HG02763 (cell line): ENCODE data around the gene ARHGAP27.

ENCODE experiments used
- ATAC-seq: cut with Tn5 transposase; IDR thresholded peaks from one replicate; pipeline ENCODE4 v1.9.1; 2021; ENCODE audit warnings: mild to moderate bottlenecking, moderate library complexity; ENCODE audit not compliant: unreplicated experiment

The ARHGAP27 gene

DNA sequence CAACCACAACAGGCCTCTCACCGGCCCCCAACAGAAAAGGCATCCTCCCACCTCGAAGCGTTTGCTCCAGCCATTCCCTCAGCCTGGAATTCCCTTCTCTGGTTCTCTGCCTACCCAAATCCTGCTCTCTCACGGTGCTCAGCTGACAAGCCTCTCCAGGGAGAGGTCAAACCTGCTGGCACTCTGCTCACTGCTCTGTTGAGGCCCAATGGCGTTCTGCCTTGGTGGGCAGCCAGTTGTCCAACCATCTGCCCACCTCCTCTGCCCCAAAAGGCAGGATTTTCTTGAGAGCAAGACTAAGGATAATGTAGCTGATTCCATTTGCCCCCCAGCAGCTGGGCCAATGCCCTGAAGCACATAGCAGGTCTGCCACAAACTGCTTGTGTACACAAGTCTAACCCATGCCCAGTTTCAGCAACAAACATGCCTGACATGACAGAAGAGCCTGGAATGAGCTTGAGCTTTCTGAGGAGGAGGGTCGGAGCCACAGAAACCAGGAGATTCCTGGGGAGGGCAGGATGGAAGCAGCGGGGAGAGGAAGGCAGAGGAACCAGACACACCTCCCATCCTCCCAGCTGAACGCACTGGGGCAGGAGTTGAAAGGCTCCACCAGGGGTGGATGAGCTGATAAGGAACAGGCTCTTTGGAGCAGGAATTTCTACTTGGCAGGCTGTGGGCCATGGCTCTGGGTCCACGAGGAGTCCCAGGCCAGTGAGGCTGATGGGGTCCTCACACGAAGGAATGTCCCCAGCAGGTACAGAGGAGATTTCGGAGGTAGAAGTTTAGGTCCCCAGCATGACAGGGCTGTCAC is 23.9 kb downstream of the ARHGAP27 start:
- ATAC-seq, result no peak

DNA sequence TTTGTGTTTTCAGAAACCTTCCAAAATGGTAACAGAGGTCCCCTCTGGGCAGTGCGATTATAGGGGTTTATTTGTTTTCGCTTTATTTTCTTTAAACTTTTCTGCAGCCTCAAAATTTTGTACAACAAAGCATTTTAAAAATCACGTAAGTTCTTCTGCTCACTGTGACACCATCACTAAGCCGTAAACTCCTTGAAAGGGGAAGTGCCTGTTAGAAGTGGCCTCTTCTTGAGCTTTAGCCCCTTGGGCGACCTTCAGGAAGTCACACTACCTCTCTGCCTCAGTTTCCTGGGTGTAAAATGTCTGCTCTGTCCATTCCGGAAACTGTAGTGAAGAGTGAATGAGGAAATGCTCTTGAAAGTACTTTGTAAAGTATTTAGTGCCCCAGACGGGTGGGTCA is 26.6 kb downstream of the ARHGAP27 start:
- ATAC-seq, result no peak

DNA sequence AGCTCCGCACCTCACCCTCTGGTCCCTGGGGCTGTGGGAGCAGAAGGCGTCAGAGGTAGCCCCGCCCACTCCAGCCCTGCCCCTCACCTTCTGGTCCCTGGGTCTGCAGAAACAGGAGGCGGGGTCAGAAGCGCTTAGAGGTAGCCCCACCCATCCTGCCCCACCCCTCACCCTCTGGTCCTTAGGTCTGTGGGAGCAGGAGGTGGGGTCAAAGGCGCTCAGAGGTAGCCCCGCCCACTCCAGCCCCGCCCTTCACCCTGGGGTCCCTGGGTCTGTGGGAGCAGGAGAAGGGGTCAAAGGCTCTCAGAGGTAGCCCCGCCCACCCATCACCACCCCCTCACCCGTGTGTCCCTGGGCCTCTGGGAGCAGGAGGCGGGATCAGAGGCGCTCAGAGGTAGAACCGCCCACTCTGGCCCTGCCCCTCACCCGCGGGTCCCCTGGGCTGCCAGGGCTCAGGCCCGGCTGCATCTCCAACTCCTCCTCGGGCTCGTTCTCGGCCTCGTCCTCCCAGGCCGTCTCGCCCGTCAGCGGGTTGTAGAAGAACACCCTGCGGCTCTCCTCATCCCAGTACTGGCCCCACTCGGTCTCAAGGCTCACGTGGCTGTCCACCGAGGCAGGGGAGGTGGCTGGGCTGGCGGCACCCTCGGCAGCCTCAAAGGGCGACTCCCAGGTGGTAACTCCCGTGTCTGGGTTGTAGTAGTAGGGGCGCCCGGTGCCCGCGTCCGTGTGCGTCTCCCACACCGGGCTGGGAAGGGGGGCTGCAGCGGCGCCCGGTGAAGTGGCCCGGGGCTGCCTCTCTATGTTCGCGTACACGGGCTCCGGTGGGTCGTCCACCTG is 27.2 kb downstream of the ARHGAP27 start:
- no peak for ATAC-seq

DNA sequence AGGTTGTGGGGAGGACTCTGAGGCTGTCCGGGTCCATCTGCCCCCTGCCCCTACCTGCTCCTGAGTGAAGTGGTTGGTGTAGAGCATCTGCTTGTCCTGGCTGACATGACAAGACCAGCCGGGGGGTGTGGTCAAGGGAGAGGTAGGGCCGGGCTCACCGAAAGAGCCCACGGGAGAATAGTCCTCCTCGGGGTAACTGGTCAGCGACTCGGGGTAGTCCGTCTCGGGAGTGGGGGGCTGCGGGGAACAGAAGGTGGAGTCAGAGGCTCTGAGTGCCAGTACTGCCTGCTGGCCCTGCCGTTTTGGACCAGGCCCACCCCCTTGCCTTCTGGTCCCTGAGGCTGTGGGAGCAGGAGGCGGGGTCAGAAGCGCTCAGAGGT is 27.8 kb downstream of the ARHGAP27 start:
- ATAC-seq, result no peak

DNA sequence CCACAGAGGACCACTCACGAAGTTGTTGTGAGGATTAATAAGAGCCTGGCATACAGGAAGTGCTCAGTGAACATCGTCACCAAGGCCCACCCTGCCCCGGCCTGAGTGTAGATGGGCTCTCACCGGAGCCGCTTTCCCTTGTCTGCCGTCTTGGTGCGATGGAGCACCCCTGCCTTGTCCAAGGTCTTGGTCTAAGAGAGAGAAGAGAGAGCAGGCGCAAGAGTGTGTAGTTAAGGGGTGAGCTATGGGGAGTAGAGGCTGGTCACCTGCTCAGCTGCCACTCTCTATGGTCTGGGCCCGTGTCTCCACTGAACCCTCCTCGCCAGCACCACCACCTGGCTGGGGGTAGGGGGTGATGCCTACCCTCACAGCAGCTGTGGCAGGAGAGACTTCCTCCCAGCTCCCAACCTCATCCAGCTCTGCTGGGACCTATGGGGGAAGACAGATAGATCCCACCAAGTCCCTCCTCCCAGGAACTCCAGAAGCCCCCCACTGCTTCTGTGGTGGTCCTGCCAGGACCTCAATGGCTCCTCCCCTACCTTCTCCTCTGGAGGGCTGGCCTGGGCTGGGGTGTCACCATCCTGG is 28.7 kb downstream of the ARHGAP27 start:
- ATAC-seq, result no peak

DNA sequence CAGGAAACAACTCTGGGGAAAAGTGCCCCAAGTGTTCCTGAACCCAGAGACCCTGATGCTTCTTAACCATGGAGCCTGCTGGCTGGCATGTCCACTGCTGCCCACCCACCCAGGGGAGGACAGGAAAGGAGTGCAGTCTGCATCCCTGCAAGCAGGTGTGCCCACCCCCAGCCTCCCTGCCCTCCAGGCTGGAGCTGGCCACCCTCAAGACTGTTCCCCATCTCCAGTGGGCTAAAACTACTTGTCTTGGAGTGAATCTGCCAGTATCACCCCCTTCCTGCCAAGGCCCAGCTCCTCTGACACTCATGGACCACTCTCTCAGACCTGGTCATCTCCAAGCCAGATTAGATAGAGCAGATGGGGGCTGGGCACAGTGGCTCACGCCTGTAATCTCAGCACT is 29.8 kb downstream of the ARHGAP27 start:
- no peak for ATAC-seq

DNA sequence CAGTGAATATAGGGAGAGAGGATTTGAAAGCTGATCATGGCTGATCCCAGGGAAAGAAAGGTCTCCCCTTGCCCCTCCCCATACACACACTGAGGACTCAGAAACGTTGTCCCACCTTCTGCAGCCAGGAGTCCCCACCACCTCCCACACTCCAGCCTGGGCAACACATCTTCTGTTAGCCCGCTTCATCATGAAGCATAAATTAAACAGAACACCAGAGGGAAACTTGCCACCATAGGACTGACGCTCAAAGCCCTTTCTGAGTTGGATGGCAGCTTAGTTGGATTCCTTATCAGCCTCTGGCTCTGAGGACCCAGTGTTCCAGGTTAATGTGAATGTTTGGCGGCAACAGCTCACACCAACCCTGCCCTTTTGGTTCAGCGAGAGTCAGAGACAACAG is 33.9 kb downstream of the ARHGAP27 start:
- ATAC-seq, result no peak

DNA sequence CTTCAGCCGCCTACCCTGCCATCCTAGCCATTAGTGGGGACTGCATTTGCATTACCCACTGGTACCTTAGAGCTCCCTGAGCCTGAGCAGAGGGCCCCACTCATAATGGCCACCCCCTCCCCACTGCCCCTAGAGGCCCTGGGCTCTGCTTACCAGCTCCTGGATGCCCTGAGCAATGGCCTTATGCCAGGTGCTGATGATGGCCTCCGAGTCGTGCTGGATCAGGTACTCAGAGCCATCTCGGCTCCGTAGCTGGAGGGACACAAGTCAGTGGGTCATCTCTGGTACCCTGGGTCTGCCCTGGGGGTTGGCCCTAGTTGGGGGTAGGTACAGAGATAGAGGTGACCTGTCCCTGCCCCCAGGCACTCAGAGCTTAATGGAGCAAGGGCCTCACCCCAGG is 34.9 kb downstream of the ARHGAP27 start:
- no peak for ATAC-seq

DNA sequence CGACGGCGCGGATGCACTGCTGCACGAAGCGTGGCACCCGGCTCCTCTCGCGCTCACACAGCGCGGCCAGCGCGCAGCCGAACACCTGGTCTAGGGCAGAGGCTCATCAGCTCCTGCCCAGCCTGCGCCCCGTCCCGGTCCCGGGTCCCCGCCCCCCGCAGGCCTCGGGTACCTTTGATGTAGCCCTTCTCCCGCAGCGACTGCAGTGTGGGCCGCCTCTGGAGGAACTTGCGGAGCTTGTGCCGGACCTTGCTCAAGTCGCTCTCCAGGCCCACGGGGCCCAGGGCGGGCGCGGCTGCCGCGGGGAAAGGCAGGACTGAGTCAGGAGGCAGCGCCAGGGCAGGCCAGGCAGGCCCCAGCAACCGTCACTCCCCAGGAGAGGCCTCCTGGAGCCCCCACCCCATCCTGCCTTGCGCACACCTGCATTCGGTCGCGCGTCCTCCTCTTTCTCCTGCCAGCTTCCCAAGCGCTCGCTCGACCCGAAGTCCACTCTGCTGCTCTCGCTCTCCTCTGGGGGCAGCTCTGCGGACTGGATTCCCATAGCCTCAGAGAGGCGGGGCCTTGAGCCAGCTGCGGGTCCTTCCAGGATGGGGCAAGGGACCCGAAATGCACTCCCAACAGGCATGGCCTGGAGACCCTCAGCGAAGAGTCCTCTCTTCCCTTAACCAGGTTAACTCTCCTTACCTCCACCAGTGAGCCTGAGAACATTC is 36.0 kb downstream of the ARHGAP27 start:
- no peak for ATAC-seq

DNA sequence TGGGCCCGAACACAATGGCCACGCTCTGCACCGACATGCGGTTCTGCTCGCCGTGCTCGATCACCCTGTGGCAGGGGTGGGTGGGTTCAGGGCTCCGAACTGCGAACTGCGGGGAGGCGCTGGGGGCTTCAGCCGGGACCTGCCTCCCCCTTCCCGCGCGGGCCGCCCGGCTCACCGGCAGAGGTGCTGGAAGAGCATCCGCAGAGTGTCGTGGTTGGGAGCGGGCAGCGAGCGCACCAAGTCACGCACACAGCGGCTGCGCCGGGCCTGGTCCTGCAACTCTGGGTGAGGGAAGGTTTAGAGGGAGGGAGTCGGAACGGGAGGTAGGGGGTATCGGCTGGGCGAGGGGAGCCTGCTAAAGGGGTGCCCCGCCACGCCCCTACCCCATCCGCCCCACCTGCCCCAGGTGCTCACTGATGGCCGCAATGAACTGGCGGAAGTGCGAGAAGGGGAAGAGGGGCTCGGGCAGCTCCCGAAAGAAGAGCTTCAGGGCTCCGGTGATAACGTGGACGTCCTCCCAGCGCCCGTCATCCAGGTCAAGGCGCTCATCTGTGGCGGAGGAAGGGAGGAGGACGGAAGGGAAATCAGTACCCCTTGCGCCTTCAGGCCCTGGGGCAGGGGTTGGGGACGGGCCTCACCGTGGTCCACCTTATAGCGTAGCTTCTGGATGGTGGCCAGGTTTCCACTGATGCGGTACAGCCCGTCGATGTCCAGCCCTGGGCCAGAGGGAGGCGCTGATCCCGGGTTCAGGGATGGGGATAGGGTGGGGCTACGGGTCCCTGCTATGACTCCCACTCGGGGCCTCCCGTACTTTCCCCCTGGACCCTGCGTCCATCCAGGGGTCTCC is 36.9 kb downstream of the ARHGAP27 start:
- no peak for ATAC-seq

DNA sequence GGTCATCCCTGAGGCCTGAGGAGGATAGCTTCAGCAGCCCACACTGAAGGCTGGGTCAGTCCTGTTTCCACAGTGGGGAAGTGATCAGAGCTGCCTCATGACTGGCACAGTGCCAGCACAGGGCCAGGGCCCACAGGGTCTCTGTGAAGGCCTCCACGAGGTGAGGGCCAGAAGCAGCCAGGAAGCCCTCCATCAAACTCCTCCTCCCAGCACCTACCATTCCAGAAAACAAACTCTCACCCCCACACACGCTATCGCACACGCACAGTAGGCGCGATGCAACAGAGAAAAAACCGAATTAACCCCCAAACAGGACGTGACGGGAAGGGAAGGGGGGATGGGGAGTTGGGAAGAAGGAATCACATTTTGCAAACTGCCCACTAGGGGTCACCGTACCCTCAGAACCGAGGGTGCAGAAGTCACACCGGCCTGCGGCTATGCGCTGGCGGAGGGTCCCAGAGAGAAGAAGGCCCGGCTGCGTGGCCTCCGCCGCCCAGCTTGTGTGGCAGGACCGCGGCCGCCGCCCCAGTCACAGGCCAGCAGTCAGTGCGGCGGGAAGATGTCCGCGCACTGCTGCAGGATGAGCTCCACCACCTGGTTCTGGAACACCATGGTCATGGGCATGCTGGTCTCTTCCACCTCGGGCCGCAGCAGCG is 37.6 kb downstream of the ARHGAP27 start:
- ATAC-seq, result no peak

DNA sequence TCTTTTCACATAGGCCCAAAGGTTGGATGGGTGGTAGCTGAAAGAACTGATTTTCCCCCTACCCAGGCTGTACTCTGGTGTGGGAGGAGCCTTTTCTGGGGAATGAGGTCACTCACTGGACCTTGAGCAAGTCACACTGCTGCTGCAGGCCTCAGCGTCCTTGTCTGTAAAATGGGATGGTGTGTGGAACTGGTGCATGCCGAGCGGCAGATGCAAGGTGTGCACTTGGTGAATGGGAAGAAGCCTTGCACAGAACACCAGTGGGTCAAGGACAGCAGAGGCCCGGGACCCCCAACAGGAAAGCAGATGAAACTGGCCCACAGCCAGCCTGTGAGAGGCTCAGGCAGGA is 38.1 kb downstream of the ARHGAP27 start:
- no peak for ATAC-seq

DNA sequence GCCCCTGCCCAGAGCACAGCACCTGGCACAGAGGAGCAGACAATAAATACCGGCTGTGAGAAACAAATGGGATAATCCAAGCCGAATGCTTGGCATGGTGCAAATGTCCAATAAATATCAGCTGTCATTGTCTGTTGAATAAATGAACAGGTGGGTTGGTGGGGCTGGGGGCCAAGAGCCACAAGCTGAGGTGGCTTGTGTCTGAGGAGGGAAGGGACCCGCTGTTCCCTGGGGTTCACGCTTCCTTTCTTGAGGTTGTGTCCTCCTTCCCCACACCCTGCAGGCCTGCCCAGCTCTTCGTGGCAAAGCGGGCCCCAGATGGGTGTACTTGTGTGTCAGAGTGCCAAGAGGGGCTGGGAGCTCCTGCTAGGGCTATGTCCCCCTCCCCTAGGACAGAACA is 38.6 kb downstream of the ARHGAP27 start:
- ATAC-seq, result no peak

DNA sequence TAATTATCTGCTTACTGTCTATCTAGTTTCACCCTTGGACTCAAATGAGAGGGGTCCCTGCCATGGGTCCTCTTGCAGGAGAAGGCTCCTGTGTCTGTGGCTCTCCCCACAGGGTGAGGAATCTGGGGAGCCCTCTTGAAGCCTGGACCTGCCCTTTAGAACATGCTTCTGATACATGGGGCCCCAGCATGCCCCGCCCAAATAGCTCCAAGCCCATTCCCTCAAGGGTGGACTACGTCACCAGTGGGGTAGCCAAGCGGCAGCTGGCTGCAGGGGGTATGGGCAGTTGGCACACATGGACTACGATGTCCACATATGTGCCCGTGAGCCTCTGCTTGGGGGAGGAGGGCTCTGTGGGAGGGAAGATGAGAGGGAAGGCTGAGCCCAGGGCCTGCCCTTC is 39.3 kb downstream of the ARHGAP27 start:
- ATAC-seq, result no peak

DNA sequence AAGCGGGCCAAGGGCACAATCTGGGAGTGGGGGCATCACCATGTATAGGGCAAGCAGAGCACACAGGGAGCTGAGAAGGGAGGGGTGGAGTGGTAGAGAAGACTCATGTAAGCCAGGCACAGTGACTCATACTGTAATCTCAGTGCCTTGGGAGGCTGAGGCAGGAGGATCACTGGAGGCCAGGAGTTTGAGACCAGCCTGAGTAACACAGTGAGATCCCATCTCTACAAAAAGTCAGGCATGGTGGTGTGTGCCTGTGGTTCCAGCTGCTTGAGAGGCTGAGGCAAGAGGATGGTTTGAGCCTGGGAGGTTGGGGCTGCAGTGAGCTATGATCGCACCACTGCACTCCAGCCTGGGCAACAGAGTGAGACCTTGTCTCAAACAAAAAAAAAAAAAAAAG is 40.8 kb downstream of the ARHGAP27 start:
- ATAC-seq, result no peak

DNA sequence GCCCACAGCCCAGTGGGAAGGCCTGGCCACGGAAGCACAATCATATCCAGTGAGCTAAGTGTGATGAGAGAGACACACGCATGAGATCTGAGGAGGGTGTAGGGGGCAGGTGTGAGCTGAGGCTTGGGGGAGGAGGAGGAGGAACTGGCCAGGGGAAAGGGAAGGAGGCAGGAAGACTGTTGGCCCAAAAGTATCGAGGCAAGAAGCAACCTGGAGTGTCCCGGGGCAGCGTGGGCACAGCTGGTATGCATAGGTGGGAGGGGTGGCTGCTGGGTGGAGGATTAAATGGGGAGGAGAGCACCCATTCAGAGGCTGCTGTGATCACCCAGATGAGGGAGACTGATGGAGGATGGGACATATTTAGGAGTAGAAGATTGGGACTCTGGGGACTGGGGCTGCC is 41.4 kb downstream of the ARHGAP27 start:
- ATAC-seq, result no peak

DNA sequence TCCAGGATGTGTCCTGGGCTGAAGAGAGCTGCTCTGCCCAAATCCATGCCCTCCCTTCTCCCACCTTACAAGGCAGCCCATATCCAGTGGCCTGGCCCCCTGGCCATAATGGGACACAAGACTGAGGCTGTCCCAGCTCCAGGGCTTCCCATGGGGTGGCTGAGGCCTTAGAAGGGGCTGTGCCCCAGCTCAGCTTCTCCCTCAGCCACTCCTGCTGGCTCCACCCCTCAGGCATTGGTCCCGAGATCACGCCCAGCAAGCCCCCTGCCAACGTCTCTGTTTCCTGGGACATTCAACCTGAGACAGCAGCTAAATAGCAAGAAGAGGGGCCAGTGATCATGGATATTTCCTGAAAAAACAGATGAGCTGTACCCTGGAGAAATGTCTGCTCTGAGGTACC is 43.3 kb downstream of the ARHGAP27 start:
- no peak for ATAC-seq

DNA sequence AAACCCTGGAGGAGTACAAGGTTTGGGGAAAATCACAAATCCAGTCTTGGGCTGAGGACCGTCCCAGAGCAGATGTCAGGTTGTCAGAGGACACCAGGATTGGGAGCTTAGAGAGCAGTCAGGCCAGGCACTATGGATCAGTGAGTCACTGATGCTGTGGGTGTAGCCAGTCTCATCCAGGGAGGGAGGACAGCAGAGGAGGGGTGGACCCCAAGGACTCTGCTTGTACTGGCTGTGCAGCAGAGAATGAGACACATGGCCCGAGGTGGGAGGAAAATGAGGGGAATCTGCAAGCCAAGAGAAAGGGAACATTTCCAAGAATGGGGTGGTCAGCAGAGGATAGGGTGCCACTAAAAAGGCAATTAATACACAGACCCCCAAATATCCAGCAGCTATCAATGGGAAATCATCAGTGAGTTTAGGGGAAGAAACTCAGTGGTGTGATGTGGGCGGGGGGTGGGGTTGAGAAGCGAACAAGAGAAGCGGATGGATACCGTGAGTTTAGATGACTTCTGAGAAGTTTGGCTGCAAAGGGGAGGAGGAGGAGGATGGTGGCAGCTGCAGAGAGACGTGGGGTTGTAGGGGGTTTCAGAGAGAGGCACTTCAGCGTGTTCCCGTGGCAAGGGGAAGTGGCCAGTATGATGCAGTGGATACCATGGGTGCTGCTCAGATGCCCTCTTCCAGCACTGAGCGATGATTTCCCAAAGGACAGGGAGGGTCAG is 43.9 kb downstream of the ARHGAP27 start:
- ATAC-seq, result no peak

DNA sequence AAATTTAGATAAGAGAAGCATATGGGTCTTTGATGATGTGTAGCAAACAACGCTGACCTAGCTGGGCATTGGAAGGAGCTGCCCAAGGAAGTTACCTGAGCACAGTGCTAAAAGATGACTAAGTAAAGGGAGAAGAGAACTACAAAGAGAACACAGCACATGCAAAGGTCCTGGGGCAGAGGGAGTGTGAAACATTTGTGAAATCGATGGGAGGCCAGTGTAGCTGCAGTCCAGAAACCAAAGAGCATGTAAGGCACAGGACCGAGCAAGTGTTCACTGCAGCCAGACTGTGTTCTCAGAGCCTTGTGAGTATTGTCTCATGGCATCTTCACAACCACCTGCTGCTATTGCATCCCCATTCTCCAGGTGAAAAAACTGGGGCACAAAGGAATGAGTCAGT is 44.9 kb downstream of the ARHGAP27 start:
- no peak for ATAC-seq
